Measurements from ENCODE around the gene TRMT6. TPM values are rescaled to one million over a fixed set of nuclear protein-coding genes. Genes with fewer than 3 reads are reported as not detected.

The TRMT6 gene
- total and polyA plus RNA-seq, 4 donors: 3.1 to 6.2 (median 4.0) TPM

DNA sequence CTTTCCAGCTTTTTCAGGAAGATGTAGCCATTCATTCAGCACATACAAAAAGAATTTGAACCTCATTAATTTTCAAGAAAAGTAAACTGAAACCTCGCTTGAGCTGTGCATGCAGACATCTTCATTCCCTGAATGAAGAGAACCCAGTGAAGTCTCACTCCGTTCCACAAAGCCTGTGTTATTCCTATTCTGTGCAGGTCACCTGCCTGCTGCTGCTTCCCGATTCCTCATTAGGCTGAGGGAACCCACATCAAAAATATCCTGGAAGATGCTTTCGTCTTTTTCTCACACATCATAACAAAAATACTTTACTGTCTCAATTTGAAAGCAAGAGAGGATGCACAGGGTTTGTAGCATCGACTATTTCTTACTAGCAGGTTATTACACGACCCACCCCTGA is 40.1 kb downstream of the TRMT6 start:
- Histone ChIP-seq H3K4me3 (ENCODE audit: low read depth in 1 of 3, low read length in 3 of 3) (no peak overlapping the region), H3K36me3 (ENCODE audit: control insufficient read depth in 4 of 4, insufficient read depth in 3 of 4, low read depth in 1 of 4, low read length in 3 of 4) (no peaks in the 10 kb centered on the region), H3K4me1 (ENCODE audit: control insufficient read depth in 4 of 4, insufficient read depth in 4 of 4, low read length in 3 of 4) (peaks cover 0 to 3% (median 1%) of the 10 kb centered on the region in 4 donors), H3K27me3 (ENCODE audit: control insufficient read depth in 4 of 4, insufficient read depth in 4 of 4, low read length in 3 of 4) (peaks cover 0 to 4% (median 0%) of the 10 kb centered on the region in 4 donors), H3K27ac (ENCODE audit: low read depth in 1 of 2, low read length in 2 of 2) (no peak overlapping the region), H3K9me3 (ENCODE audit: control insufficient read depth in 4 of 4, low read length in 3 of 4) (no peaks in the 10 kb centered on the region), H3K9ac (ENCODE audit: low read depth in 1 of 2, low read length in 2 of 2) (no peak overlapping the region)
- TF ChIP-seq EGR1 (IDR thresholded peaks at IDR 0.05; ENCODE audit: low read depth in 2 of 2): no peak
- TF ChIP-seq RXRA (IDR thresholded peaks at IDR 0.05): no peak
- TF ChIP-seq, protein P1, sequence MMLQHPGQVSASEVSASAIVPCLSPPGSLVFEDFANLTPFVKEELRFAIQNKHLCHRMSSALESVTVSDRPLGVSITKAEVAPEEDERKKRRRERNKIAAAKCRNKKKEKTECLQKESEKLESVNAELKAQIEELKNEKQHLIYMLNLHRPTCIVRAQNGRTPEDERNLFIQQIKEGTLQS (IDR thresholded peaks at IDR 0.05): no peak
- no peak for TF ChIP-seq YY1 (IDR thresholded peaks at IDR 0.05)
- TF ChIP-seq NR2F2 (IDR thresholded peaks at IDR 0.05): no peak
- TF ChIP-seq HNF4A (conservative IDR thresholded peaks at IDR 0.05): no peak
- TF ChIP-seq, protein P2, sequence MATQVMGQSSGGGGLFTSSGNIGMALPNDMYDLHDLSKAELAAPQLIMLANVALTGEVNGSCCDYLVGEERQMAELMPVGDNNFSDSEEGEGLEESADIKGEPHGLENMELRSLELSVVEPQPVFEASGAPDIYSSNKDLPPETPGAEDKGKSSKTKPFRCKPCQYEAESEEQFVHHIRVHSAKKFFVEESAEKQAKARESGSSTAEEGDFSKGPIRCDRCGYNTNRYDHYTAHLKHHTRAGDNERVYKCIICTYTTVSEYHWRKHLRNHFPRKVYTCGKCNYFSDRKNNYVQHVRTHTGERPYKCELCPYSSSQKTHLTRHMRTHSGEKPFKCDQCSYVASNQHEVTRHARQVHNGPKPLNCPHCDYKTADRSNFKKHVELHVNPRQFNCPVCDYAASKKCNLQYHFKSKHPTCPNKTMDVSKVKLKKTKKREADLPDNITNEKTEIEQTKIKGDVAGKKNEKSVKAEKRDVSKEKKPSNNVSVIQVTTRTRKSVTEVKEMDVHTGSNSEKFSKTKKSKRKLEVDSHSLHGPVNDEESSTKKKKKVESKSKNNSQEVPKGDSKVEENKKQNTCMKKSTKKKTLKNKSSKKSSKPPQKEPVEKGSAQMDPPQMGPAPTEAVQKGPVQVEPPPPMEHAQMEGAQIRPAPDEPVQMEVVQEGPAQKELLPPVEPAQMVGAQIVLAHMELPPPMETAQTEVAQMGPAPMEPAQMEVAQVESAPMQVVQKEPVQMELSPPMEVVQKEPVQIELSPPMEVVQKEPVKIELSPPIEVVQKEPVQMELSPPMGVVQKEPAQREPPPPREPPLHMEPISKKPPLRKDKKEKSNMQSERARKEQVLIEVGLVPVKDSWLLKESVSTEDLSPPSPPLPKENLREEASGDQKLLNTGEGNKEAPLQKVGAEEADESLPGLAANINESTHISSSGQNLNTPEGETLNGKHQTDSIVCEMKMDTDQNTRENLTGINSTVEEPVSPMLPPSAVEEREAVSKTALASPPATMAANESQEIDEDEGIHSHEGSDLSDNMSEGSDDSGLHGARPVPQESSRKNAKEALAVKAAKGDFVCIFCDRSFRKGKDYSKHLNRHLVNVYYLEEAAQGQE (IDR thresholded peaks at IDR 0.05): no peak
- TF ChIP-seq, protein P3, sequence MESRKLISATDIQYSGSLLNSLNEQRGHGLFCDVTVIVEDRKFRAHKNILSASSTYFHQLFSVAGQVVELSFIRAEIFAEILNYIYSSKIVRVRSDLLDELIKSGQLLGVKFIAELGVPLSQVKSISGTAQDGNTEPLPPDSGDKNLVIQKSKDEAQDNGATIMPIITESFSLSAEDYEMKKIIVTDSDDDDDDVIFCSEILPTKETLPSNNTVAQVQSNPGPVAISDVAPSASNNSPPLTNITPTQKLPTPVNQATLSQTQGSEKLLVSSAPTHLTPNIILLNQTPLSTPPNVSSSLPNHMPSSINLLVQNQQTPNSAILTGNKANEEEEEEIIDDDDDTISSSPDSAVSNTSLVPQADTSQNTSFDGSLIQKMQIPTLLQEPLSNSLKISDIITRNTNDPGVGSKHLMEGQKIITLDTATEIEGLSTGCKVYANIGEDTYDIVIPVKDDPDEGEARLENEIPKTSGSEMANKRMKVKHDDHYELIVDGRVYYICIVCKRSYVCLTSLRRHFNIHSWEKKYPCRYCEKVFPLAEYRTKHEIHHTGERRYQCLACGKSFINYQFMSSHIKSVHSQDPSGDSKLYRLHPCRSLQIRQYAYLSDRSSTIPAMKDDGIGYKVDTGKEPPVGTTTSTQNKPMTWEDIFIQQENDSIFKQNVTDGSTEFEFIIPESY (IDR thresholded peaks at IDR 0.05): no peak
- TF ChIP-seq HNF4G (IDR thresholded peaks at IDR 0.05): no peak
- no peak for TF ChIP-seq SP1 (IDR thresholded peaks at IDR 0.05)
- no peak for TF ChIP-seq GABPA (IDR thresholded peaks at IDR 0.05 in 1 of 2, conservative IDR thresholded peaks at IDR 0.05 in 1 of 2)
- no peak for TF ChIP-seq FOXA2 (IDR thresholded peaks at IDR 0.05)
- no peak for TF ChIP-seq JUND (IDR thresholded peaks at IDR 0.05)
- DNase-seq (ENCODE audit: low spot score): no peak
- 57% methylated on average over 6 of the region's 6 CpGs for WGBS

DNA sequence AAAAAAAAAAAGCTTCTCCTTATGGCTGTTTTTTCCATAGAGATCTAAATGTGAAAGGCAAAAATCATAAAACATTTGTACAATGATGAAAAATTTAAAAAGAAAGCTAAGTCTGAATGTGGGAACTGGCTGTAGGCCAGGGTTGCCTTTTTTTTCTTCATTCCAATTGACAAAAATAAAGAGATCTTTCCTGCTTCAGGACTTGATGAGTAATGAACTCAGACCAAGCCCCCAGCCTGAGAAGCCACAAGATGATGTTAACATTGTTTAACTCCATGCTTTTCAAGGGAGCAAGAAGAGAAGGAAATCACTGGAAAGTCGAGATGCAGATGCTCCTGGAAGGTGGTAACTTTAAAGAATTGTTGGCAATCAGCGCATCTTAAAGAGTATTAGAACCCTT is 41.4 kb downstream of the TRMT6 start:
- Histone ChIP-seq H3K27ac (ENCODE audit: low read depth in 1 of 2, low read length in 2 of 2) (no peak overlapping the region), H3K27me3 (ENCODE audit: control insufficient read depth in 4 of 4, insufficient read depth in 4 of 4, low read length in 3 of 4) (peaks cover 0 to 4% (median 0%) of the 10 kb centered on the region in 4 donors), H3K4me1 (ENCODE audit: control insufficient read depth in 4 of 4, insufficient read depth in 4 of 4, low read length in 3 of 4) (peaks cover 0 to 3% (median 1%) of the 10 kb centered on the region in 4 donors), H3K4me3 (ENCODE audit: low read depth in 1 of 3, low read length in 3 of 3) (no peak overlapping the region), H3K9me3 (ENCODE audit: control insufficient read depth in 4 of 4, low read length in 3 of 4) (no peaks in the 10 kb centered on the region), H3K36me3 (ENCODE audit: control insufficient read depth in 4 of 4, insufficient read depth in 3 of 4, low read depth in 1 of 4, low read length in 3 of 4) (no peaks in the 10 kb centered on the region), H3K9ac (ENCODE audit: low read depth in 1 of 2, low read length in 2 of 2) (no peak overlapping the region)
- WGBS: 58% methylated on average over 2 of the region's 2 CpGs
- DNase-seq (ENCODE audit: low spot score): no peak
- no peak for TF ChIP-seq SP1 (IDR thresholded peaks at IDR 0.05)
- no peak for TF ChIP-seq FOXA1 (IDR thresholded peaks at IDR 0.05)
- TF ChIP-seq HNF4A (conservative IDR thresholded peaks at IDR 0.05): no peak
- TF ChIP-seq, protein P2 (IDR thresholded peaks at IDR 0.05): no peak
- TF ChIP-seq YY1 (IDR thresholded peaks at IDR 0.05): no peak
- TF ChIP-seq EGR1 (IDR thresholded peaks at IDR 0.05; ENCODE audit: low read depth in 2 of 2): no peak
- TF ChIP-seq, protein P3 (IDR thresholded peaks at IDR 0.05): no peak
- TF ChIP-seq, protein P4, sequence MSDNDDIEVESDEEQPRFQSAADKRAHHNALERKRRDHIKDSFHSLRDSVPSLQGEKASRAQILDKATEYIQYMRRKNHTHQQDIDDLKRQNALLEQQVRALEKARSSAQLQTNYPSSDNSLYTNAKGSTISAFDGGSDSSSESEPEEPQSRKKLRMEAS (IDR thresholded peaks at IDR 0.05): no peak
- TF ChIP-seq RAD21 (IDR thresholded peaks at IDR 0.05): no peak
